ENCODE measurements around the gene CDC42EP5. TPM values are rescaled to one million over a fixed set of nuclear protein-coding genes. Genes with fewer than 3 reads are reported as not detected.

The CDC42EP5 gene
- total RNA-seq, 2 donors from 2014 or later = 444 to 601 TPM

- Histone ChIP-seq H3K36me3 (no peaks in the 10 kb centered on the region), H3K9ac (ENCODE audit: low read depth in 2 of 2, low read length in 2 of 2) (no peak overlapping the region), H3K27ac (no peak overlapping the region), H3K9me3 (no peaks in the 10 kb centered on the region), H3K4me1 (no peaks in the 10 kb centered on the region), H3K4me3 (no peak overlapping the region), H3K27me3 (peaks cover 14% of the 10 kb centered on the region)
- no peak for TF ChIP-seq CTCF (IDR thresholded peaks at IDR 0.05)
- intact Hi-C loops (cut with DNase I) = no loop called here
- DNase-seq = no peak
Measured at GRCh38 chr19:54427586-54427985, 45.5 kb downstream of the CDC42EP5 start.

- intact Hi-C loops (cut with DNase I) = no loop called here
- H3K27me3 ChIP-seq = peaks cover 14% of the 10 kb centered on the region
- no peak overlapping the region for H3K27ac ChIP-seq
- no peak overlapping the region for H3K4me3 ChIP-seq
- no peak overlapping the region for H3K9ac ChIP-seq (ENCODE audit: low read depth in 2 of 2, low read length in 2 of 2)
- H3K4me1 ChIP-seq = no peaks in the 10 kb centered on the region
- no peak for TF ChIP-seq CTCF (IDR thresholded peaks at IDR 0.05)
- H3K9me3 ChIP-seq = no peaks in the 10 kb centered on the region
- no peak for DNase-seq
- no peaks in the 10 kb centered on the region for H3K36me3 ChIP-seq
Measured at GRCh38 chr19:54426291-54426931, 46.7 kb downstream of the CDC42EP5 start.

- H3K27me3 ChIP-seq = peaks cover 16% of the 10 kb centered on the region
- no peak for TF ChIP-seq CTCF (IDR thresholded peaks at IDR 0.05)
Measured at GRCh38 chr19:54425382-54425723, 47.7 kb downstream of the CDC42EP5 start.

GRCh38 chr19:54424660-54425381 lies 48.3 kb downstream of the CDC42EP5 start:
- Histone ChIP-seq H3K9ac (ENCODE audit: low read depth in 2 of 2, low read length in 2 of 2) (no peak overlapping the region), H3K36me3 (no peaks in the 10 kb centered on the region), H3K4me3 (no peak overlapping the region), H3K4me1 (no peaks in the 10 kb centered on the region), H3K27me3 (peaks cover 12% of the 10 kb centered on the region), H3K9me3 (no peaks in the 10 kb centered on the region), H3K27ac (no peak overlapping the region)
- DNase-seq = no peak
- intact Hi-C loops (cut with DNase I) = no loop called here
- no peak for TF ChIP-seq CTCF (IDR thresholded peaks at IDR 0.05)

More at GRCh38 chr19:54425382-54425723, 47.7 kb downstream of the CDC42EP5 start:
- Histone ChIP-seq H3K9ac (ENCODE audit: low read depth in 2 of 2, low read length in 2 of 2) (no peak overlapping the region), H3K9me3 (no peaks in the 10 kb centered on the region), H3K36me3 (no peaks in the 10 kb centered on the region), H3K4me1 (no peaks in the 10 kb centered on the region), H3K4me3 (no peak overlapping the region), H3K27ac (no peak overlapping the region)
- DNase-seq = no peak
- intact Hi-C loops (cut with DNase I) = no loop called here

- Histone ChIP-seq H3K4me1 (no peaks in the 10 kb centered on the region), H3K9me3 (no peaks in the 10 kb centered on the region), H3K27me3 (peaks cover 8% of the 10 kb centered on the region), H3K27ac (no peak overlapping the region), H3K36me3 (no peaks in the 10 kb centered on the region), H3K9ac (ENCODE audit: low read depth in 2 of 2, low read length in 2 of 2) (no peak overlapping the region), H3K4me3 (no peak overlapping the region)
- DNase-seq = no peak
- no peak for TF ChIP-seq CTCF (IDR thresholded peaks at IDR 0.05)
- intact Hi-C loops (cut with DNase I) = no loop called here
Measured at GRCh38 chr19:54424201-54424600, 48.9 kb downstream of the CDC42EP5 start.
